Measurements from ENCODE around the gene MRGPRG.

DNA sequence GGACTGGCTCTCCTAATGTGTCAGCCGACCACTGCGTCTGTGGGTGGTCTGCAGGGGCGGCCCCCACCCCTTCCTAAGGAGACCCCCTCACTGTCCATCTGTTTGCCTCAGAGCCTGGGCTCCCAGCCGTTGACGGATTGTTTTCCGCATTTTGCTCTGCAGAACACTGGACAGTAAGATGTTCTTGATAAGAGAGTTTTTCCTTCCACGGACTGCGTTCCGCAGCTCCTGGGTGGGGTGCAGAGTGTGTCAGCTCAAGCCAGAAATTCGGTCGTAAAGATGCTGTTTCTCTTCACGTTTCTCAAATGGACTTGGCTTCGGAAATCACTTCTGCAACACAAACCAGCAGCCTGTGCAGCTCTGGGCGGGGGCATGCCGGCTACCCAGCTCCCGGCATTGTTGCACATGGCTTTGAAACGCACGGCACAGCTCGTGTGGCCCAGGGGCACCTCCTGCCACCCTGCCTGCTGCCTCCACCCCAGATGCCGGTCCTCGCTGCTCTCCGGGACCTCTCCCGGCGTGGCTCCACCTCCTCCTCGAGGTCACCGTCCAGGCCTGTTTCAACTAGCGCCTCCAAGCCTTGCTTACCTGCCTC lies 2.9 kb upstream of the MRGPRG start:
- TF ChIP-seq, protein P1, sequence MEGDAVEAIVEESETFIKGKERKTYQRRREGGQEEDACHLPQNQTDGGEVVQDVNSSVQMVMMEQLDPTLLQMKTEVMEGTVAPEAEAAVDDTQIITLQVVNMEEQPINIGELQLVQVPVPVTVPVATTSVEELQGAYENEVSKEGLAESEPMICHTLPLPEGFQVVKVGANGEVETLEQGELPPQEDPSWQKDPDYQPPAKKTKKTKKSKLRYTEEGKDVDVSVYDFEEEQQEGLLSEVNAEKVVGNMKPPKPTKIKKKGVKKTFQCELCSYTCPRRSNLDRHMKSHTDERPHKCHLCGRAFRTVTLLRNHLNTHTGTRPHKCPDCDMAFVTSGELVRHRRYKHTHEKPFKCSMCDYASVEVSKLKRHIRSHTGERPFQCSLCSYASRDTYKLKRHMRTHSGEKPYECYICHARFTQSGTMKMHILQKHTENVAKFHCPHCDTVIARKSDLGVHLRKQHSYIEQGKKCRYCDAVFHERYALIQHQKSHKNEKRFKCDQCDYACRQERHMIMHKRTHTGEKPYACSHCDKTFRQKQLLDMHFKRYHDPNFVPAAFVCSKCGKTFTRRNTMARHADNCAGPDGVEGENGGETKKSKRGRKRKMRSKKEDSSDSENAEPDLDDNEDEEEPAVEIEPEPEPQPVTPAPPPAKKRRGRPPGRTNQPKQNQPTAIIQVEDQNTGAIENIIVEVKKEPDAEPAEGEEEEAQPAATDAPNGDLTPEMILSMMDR (IDR thresholded peaks at IDR 0.05): no peak
- TF ChIP-seq EP300 (IDR thresholded peaks at IDR 0.05) (no peak), POLR2A (IDR thresholded peaks at IDR 0.05) (no peak)

Measured in tibial nerve (tissue), 4 donors.